ENCODE results near the gene UGT1A8. TPM values are rescaled to one million over a fixed set of nuclear protein-coding genes. Genes with fewer than 3 reads are reported as not detected.

The UGT1A8 gene
- total RNA-seq, 1 experiment from 2014 or later: not detected

DNA sequence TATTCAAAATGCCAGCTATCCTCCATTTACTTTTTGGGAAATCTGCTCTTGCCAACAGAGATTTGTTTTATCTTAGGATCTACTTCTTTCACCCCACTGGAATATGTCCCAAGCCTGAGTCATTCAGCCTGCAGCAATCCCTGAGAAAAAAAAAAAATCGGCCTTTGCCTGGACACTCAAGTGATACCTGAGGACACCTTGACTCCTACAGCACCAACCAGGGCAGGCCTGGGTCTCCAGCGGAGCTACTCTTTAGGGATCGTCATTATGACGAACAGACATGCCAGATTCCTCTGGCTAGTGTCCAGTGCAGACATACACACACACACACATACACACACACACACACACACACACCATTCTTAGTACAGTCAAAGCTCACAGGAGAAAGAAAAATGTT lies 73.0 kb downstream of the UGT1A8 start:
- intact Hi-C loops (cut with micrococcal nuclease): no loop called here
- Mint-ChIP-seq H3K9me3 (ENCODE audit: unreplicated experiment) (no peaks in the 10 kb centered on the region), H3K4me3 (ENCODE audit: unreplicated experiment) (no peak overlapping the region), H3K27me3 (ENCODE audit: insufficient read depth, unreplicated experiment) (no peaks in the 10 kb centered on the region), H3K36me3 (ENCODE audit: insufficient read depth, unreplicated experiment) (no peaks in the 10 kb centered on the region), H3K4me1 (ENCODE audit: insufficient read depth, unreplicated experiment) (peaks cover 30% of the 10 kb centered on the region), H3K27ac (ENCODE audit: low read depth, unreplicated experiment) (peak overlapping the region; percentile 86)
- no TSS peak for BruUV-seq (replicated peaks)
- ChIA-PET POLR2A (interaction anchor here (0.6 to 4.6 kb wide), 21 partner anchors 9 to 824 kb away, joined by 3 to 91 read pairs (median 5); partner anchors contain the start of genes UGT1A5, UGT1A7 and USP40), CTCF (interaction anchor here (4.1 kb wide), 1 partner anchor 21 kb away, joined by 18 read pairs; the partner anchor contains the start of gene UGT1A5)
- TF ChIP-seq, protein P1, sequence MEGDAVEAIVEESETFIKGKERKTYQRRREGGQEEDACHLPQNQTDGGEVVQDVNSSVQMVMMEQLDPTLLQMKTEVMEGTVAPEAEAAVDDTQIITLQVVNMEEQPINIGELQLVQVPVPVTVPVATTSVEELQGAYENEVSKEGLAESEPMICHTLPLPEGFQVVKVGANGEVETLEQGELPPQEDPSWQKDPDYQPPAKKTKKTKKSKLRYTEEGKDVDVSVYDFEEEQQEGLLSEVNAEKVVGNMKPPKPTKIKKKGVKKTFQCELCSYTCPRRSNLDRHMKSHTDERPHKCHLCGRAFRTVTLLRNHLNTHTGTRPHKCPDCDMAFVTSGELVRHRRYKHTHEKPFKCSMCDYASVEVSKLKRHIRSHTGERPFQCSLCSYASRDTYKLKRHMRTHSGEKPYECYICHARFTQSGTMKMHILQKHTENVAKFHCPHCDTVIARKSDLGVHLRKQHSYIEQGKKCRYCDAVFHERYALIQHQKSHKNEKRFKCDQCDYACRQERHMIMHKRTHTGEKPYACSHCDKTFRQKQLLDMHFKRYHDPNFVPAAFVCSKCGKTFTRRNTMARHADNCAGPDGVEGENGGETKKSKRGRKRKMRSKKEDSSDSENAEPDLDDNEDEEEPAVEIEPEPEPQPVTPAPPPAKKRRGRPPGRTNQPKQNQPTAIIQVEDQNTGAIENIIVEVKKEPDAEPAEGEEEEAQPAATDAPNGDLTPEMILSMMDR (IDR thresholded peaks at IDR 0.05; ENCODE audit: unreplicated experiment): no peak
- DNase-seq (ENCODE audit: unreplicated experiment): peak; percentile 95

DNA sequence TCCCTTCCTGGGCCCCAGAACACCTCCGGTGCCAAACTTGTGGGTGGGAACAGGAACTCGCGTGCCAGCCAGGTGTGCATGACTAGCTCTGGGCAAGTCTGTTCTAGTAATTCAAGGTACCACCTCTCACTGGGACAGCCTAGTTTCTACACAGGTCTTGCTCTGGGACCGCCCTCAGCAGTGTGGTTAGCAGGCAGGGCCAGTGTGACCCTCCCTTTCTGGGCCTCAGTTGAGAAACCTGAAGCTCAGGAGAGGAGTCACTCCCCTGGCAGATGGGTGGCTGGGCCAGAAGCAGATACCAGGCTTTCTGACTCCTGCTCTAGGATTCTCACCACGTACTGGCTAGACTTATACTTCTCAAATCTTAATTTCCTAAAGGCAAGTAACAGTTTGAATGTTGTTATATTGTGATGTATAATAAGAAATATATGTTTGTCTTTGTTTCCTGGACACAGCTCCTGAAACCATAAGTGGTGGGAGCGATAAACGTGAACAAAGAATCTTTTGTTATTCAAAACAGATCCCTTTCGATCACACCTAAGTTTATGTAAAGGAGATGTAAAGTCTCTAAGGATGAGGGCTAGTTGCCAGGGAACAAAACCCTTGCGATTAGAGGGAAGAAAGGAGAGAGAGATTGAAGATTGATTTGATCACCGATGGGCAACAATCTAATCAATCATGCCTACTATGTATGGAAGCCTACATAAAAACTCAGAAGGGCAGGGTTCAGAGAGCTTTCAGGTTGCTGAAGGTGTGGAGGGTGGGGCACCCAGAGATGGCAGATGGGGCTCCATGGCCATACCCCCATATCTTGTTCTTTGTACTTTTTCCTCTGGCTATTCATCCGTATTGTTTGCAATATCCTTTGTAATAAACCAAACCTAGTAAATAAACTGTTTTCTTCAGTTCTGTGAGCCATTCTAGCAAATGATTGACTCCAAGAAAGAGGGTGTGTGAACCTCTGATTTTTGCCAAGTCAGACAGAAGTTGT lies 74.3 kb downstream of the UGT1A8 start:
- ChIA-PET POLR2A (interaction anchor here (0.7 to 4.6 kb wide), 15 partner anchors 8 to 268 kb away, joined by 3 to 91 read pairs (median 10); partner anchors contain the start of genes UGT1A7 and USP40), CTCF (interaction anchor here (0.6 to 4.1 kb wide), 3 partner anchors 20 to 805 kb away, joined by 3 to 18 read pairs (median 3); partner anchors contain the start of genes ARL4C and UGT1A5)
- DNase-seq (ENCODE audit: unreplicated experiment): peak; percentile 98
- Mint-ChIP-seq H3K36me3 (ENCODE audit: insufficient read depth, unreplicated experiment) (no peaks in the 10 kb centered on the region), H3K9me3 (ENCODE audit: unreplicated experiment) (no peaks in the 10 kb centered on the region), H3K27ac (ENCODE audit: low read depth, unreplicated experiment) (peak overlapping the region; percentile 86), H3K4me1 (ENCODE audit: insufficient read depth, unreplicated experiment) (peaks cover 30% of the 10 kb centered on the region), H3K4me3 (ENCODE audit: unreplicated experiment) (peak overlapping the region; percentile 56), H3K27me3 (ENCODE audit: insufficient read depth, unreplicated experiment) (no peaks in the 10 kb centered on the region)
- TF ChIP-seq, protein P1 (IDR thresholded peaks at IDR 0.05; ENCODE audit: unreplicated experiment): no peak
- BruUV-seq (replicated peaks): TSS peak; percentile 75
- intact Hi-C loops (cut with micrococcal nuclease): no loop called here

DNA sequence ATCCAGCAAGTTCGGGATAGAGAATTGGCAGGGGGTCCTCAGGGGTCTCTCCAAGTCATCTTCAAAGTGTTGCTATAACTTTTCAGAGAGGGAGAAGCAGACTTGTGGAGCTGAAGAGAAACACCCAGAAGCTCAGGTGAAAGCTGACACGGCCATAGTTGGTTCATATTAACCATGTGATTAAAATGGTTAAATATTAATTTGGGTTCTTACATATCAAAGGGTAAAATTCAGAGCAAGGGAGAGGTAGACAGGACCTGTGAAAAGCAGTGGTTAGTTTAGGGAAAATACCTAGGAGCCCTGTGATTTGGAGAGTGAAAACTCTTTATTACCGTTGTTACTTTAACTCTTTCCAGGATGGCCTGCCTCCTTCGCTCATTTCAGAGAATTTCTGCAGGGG lies 75.2 kb downstream of the UGT1A8 start, which contains the start of gene UGT1A6:
UGT1A6 (plus strand) TSS at position 243 of the 400 bp plus-strand sequence; CDS start at position 358, 115 bp downstream.
- no peaks in the 10 kb centered on the region for H3K36me3 Mint-ChIP-seq (ENCODE audit: insufficient read depth, unreplicated experiment)
- H3K9me3 Mint-ChIP-seq (ENCODE audit: unreplicated experiment): no peaks in the 10 kb centered on the region
- H3K4me1 Mint-ChIP-seq (ENCODE audit: insufficient read depth, unreplicated experiment): peaks cover 30% of the 10 kb centered on the region
- no peak for DNase-seq (ENCODE audit: unreplicated experiment)
- H3K27me3 Mint-ChIP-seq (ENCODE audit: insufficient read depth, unreplicated experiment): no peaks in the 10 kb centered on the region
- H3K4me3 Mint-ChIP-seq (ENCODE audit: unreplicated experiment): peak within 1 kb of the TSS; percentile 56
- TF ChIP-seq, protein P1 (IDR thresholded peaks at IDR 0.05; ENCODE audit: unreplicated experiment): no peak
- ChIA-PET CTCF (interaction anchor here (4.1 kb wide), 1 partner anchor 19 kb away, joined by 18 read pairs; the partner anchor contains the start of gene UGT1A5), POLR2A (interaction anchor here (2.7 to 4.6 kb wide), 5 partner anchors 7 to 204 kb away, joined by 14 to 91 read pairs (median 59); partner anchors contain the start of genes UGT1A7 and USP40)
- intact Hi-C loops (cut with micrococcal nuclease): no loop called here
- H3K27ac Mint-ChIP-seq (ENCODE audit: low read depth, unreplicated experiment): peak within 1 kb of the TSS; percentile 86
- BruUV-seq (replicated peaks): no TSS peak

DNA sequence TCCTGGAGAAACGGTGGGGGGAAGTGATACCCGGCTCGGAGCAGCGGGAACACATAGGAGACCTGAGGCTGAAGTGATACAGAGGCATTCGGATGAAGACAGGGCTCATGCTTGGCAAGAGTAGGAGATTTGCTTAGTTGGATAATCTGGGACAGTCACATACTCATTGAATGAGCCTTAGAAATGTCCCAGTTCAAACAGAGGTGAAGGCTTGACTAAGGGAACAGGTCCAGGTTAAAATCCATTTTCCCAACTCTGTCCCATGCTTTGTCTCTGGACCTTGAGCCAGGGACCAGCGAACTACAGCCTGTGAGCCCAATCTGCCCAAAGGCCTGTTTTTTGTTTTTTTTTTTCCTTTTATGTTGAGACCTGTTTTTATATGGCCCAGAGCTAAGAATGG lies 76.5 kb downstream of the UGT1A8 start:
- H3K27ac Mint-ChIP-seq (ENCODE audit: low read depth, unreplicated experiment): no peak overlapping the region
- CTCF ChIA-PET: interaction anchor here (0.9 kb wide), 1 partner anchor 12 kb away, joined by 4 read pairs; no protein-coding TSS in a partner anchor

More for the DNA sequence above, 76.5 kb downstream of the UGT1A8 start:
- POLR2A ChIA-PET: no interaction called here
- DNase-seq (ENCODE audit: unreplicated experiment): no peak
- Mint-ChIP-seq H3K27me3 (ENCODE audit: insufficient read depth, unreplicated experiment) (no peaks in the 10 kb centered on the region), H3K36me3 (ENCODE audit: insufficient read depth, unreplicated experiment) (no peaks in the 10 kb centered on the region), H3K4me1 (ENCODE audit: insufficient read depth, unreplicated experiment) (peaks cover 28% of the 10 kb centered on the region), H3K9me3 (ENCODE audit: unreplicated experiment) (no peaks in the 10 kb centered on the region), H3K4me3 (ENCODE audit: unreplicated experiment) (no peak overlapping the region)
- no TSS peak for BruUV-seq (replicated peaks)
- TF ChIP-seq, protein P1 (IDR thresholded peaks at IDR 0.05; ENCODE audit: unreplicated experiment): no peak
- intact Hi-C loops (cut with micrococcal nuclease): no loop called here
